Measurements from ENCODE around the gene PLPPR1.

Gene PLPPR1

DNA sequence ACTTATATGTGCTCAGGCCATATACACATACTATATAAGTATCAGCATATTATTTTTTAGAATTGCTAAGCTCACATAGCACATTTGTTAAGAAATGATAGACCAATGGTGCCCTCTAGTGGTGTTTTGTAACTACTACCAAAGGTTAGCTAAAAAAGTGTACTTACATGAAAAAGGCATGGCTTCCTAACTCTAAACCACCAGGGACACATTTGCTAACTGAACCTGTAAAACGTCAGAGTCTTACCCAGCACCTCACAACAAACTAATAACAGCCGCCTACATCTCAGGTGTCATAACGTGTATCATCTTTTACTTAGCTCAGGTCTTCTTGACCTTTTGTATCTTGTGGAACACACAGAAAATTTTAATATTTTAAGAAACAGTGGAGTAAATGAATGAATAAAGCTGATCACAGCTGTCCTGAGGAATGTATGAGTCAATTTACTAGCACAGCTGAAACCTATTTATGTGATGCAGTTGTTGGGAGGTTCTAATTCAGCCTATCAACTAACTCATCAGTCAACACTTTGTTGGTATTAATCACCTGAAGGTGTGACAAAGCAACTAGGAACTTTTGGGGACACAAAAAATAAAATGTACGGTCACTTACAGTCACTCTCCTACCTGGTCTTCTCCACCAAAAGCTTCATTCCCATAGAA lies 283.4 kb downstream of the PLPPR1 start:
- TF ChIP-seq, protein P1, sequence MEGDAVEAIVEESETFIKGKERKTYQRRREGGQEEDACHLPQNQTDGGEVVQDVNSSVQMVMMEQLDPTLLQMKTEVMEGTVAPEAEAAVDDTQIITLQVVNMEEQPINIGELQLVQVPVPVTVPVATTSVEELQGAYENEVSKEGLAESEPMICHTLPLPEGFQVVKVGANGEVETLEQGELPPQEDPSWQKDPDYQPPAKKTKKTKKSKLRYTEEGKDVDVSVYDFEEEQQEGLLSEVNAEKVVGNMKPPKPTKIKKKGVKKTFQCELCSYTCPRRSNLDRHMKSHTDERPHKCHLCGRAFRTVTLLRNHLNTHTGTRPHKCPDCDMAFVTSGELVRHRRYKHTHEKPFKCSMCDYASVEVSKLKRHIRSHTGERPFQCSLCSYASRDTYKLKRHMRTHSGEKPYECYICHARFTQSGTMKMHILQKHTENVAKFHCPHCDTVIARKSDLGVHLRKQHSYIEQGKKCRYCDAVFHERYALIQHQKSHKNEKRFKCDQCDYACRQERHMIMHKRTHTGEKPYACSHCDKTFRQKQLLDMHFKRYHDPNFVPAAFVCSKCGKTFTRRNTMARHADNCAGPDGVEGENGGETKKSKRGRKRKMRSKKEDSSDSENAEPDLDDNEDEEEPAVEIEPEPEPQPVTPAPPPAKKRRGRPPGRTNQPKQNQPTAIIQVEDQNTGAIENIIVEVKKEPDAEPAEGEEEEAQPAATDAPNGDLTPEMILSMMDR (IDR thresholded peaks at IDR 0.05; ENCODE audit: low read depth, low read length, missing control alignments): peak; percentile 47
- no peak overlapping the region for H3K4me3 ChIP-seq (replicated peaks; ENCODE audit: low read depth, low read length)
- DNase-seq (ENCODE audit: extremely low read depth, low read depth): peak; percentile 83

DNA sequence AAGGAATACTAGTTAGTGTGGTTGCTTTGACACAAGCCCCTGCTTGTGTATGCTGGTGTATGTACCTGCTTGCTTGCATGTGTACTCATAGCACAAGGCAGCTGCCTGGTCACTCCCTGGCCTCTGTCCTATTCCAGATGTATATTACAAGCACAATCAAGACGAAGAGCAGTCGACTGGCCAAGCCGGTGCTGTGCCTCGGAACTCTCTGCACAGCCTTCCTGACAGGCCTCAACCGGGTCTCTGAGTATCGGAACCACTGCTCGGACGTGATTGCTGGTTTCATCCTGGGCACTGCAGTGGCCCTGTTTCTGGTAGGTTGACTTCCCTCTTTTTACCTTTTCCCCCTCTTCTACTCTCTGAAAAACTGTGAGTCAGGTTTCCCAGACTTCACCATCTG lies 284.1 kb downstream of the PLPPR1 start:
- DNase-seq (ENCODE audit: extremely low read depth, low read depth): no peak
- H3K4me3 ChIP-seq (replicated peaks; ENCODE audit: low read depth, low read length): no peak overlapping the region
- TF ChIP-seq, protein P1 (IDR thresholded peaks at IDR 0.05; ENCODE audit: low read depth, low read length, missing control alignments): no peak

GRCh38 chr9:101315112-101315450 lies 286.6 kb downstream of the PLPPR1 start:
- TF ChIP-seq, protein P1 (IDR thresholded peaks at IDR 0.05; ENCODE audit: low read depth, low read length, missing control alignments): no peak
- no peak overlapping the region for H3K4me3 ChIP-seq (replicated peaks; ENCODE audit: low read depth, low read length)
- DNase-seq (ENCODE audit: extremely low read depth, low read depth): no peak

GRCh38 chr9:101317735-101318134 lies 289.2 kb downstream of the PLPPR1 start:
- no peak overlapping the region for H3K4me3 ChIP-seq (replicated peaks; ENCODE audit: low read depth, low read length)
- TF ChIP-seq, protein P1 (IDR thresholded peaks at IDR 0.05; ENCODE audit: low read depth, low read length, missing control alignments): no peak
- DNase-seq (ENCODE audit: extremely low read depth, low read depth): no peak

- TF ChIP-seq, protein P1 (IDR thresholded peaks at IDR 0.05; ENCODE audit: low read depth, low read length, missing control alignments): no peak
- DNase-seq (ENCODE audit: extremely low read depth, low read depth): no peak
These were observed 294.6 kb downstream of the PLPPR1 start for GRCh38 chr9:101323129-101323528.

GRCh38 chr9:101324245-101324804 lies 295.8 kb downstream of the PLPPR1 start:
- H3K4me3 ChIP-seq (replicated peaks; ENCODE audit: low read depth, low read length): no peak overlapping the region
- DNase-seq (ENCODE audit: extremely low read depth, low read depth): no peak

More at GRCh38 chr9:101323129-101323528, 294.6 kb downstream of the PLPPR1 start:
- no peak overlapping the region for H3K4me3 ChIP-seq (replicated peaks; ENCODE audit: low read depth, low read length)

More at GRCh38 chr9:101324245-101324804, 295.8 kb downstream of the PLPPR1 start:
- TF ChIP-seq, protein P1 (IDR thresholded peaks at IDR 0.05; ENCODE audit: low read depth, low read length, missing control alignments): no peak
